Neural crest cell (in vitro differentiated cells): ENCODE data around the gene PDE6A. TPM values are rescaled to one million over a fixed set of nuclear protein-coding genes. Genes with fewer than 3 reads are reported as not detected.

ENCODE experiments used
- DNase-seq: peaks from one replicate; pipeline ENCODE4 v3.0.0; 2021; ENCODE audit warnings: low read depth, mixed read lengths, low spot score
- H3K27ac Mint-ChIP-seq: one replicate; pipeline ENCODE4 v1.8.0; 2021; ENCODE audit warnings: mild to moderate bottlenecking, mixed read lengths; ENCODE audit not compliant: unreplicated experiment
- H3K27me3 Mint-ChIP-seq: 2 replicates; pipeline ENCODE4 v1.8.0; 2021; ENCODE audit warnings: low read depth, mild to moderate bottlenecking, mixed read lengths
- H3K36me3 Mint-ChIP-seq: 2 replicates; pipeline ENCODE4 v1.8.0; 2021; ENCODE audit warnings: low read depth, mild to moderate bottlenecking, mixed read lengths
- H3K4me1 Mint-ChIP-seq: 2 replicates; pipeline ENCODE4 v1.8.0; 2021; ENCODE audit warnings: mixed read lengths
- H3K4me3 Mint-ChIP-seq: one replicate; pipeline ENCODE4 v1.8.0; 2021; ENCODE audit warnings: mild to moderate bottlenecking, mixed read lengths
- H3K9me3 Mint-ChIP-seq: 2 replicates; pipeline ENCODE4 v1.8.0; 2021; ENCODE audit warnings: mixed read lengths
- CTCF ChIP-seq: fragments of 200-600 bp; sonication (generic); conservative IDR thresholded peaks from 2 replicates; pipeline ENCODE4 v1.5.0; 2021; ENCODE audit warnings: antibody characterized with exemption, mild to moderate bottlenecking
- total RNA-seq: library from RNA; stranded (reverse); gene quantifications from 2 replicates; pipeline ENCODE4 v1.2.1, GENCODE V29; 2021

The PDE6A gene
- total RNA-seq, 1 donor from 2014 or later: not detected

GRCh38 chr5:149846021-149846420 is 98.6 kb downstream of the PDE6A start:
- no peak for DNase-seq
- no peaks in the 10 kb centered on the region for H3K27me3 Mint-ChIP-seq
- H3K4me1 Mint-ChIP-seq: peaks cover 16% of the 10 kb centered on the region
- H3K27ac Mint-ChIP-seq: no peak overlapping the region
- no peaks in the 10 kb centered on the region for H3K9me3 Mint-ChIP-seq
- no peak overlapping the region for H3K4me3 Mint-ChIP-seq
- TF ChIP-seq CTCF: no peak
- no peaks in the 10 kb centered on the region for H3K36me3 Mint-ChIP-seq

- H3K27ac Mint-ChIP-seq: no peak overlapping the region
- no peaks in the 10 kb centered on the region for H3K36me3 Mint-ChIP-seq
- DNase-seq: no peak
- H3K4me1 Mint-ChIP-seq: peaks cover 20% of the 10 kb centered on the region
- no peaks in the 10 kb centered on the region for H3K9me3 Mint-ChIP-seq
- no peaks in the 10 kb centered on the region for H3K27me3 Mint-ChIP-seq
- TF ChIP-seq CTCF: no peak
- no peak overlapping the region for H3K4me3 Mint-ChIP-seq
Observed at GRCh38 chr5:149845601-149846000, 99.0 kb downstream of the PDE6A start.

- TF ChIP-seq CTCF: no peak
- H3K36me3 Mint-ChIP-seq: no peaks in the 10 kb centered on the region
Observed at GRCh38 chr5:149841851-149842793, 102.5 kb downstream of the PDE6A start.

GRCh38 chr5:149840226-149840825 is 104.3 kb downstream of the PDE6A start:
- Mint-ChIP-seq H3K9me3 (no peaks in the 10 kb centered on the region), H3K4me1 (peaks cover 25% of the 10 kb centered on the region), H3K27ac (peak overlapping the region; percentile 90)

More at GRCh38 chr5:149841851-149842793, 102.5 kb downstream of the PDE6A start:
- Mint-ChIP-seq H3K27ac (no peak overlapping the region), H3K4me3 (no peak overlapping the region), H3K27me3 (no peaks in the 10 kb centered on the region), H3K4me1 (peaks cover 27% of the 10 kb centered on the region), H3K9me3 (no peaks in the 10 kb centered on the region)
- no peak for DNase-seq

GRCh38 chr5:149839761-149840160 is 104.8 kb downstream of the PDE6A start:
- H3K4me3 Mint-ChIP-seq: no peak overlapping the region
- no peak for DNase-seq
- H3K27me3 Mint-ChIP-seq: no peaks in the 10 kb centered on the region
- no peaks in the 10 kb centered on the region for H3K9me3 Mint-ChIP-seq
- H3K27ac Mint-ChIP-seq: peak overlapping the region; percentile 90
- TF ChIP-seq CTCF: no peak
- peaks cover 25% of the 10 kb centered on the region for H3K4me1 Mint-ChIP-seq
- no peaks in the 10 kb centered on the region for H3K36me3 Mint-ChIP-seq

More at GRCh38 chr5:149840226-149840825, 104.3 kb downstream of the PDE6A start:
- H3K27me3 Mint-ChIP-seq: no peaks in the 10 kb centered on the region
- no peaks in the 10 kb centered on the region for H3K36me3 Mint-ChIP-seq
- no peak for DNase-seq
- no peak overlapping the region for H3K4me3 Mint-ChIP-seq
- no peak for TF ChIP-seq CTCF
